ENCODE measurements around the gene CSNK1E.

Gene CSNK1E

GRCh38 chr22:38251341-38251692 lies 65.9 kb downstream of the CSNK1E start:
- H3K4me1 ChIP-seq (ENCODE audit: control insufficient read depth in 5 of 5, insufficient read depth in 5 of 5, low read length in 5 of 5) = peaks cover 12 to 44% (median 39%) of the 10 kb centered on the region in 5 donors
- H3K27me3 ChIP-seq (ENCODE audit: control insufficient read depth in 5 of 5, insufficient read depth in 4 of 5, low read length in 5 of 5) = no peaks in the 10 kb centered on the region
- peaks cover 0 to 16% (median 13%) of the 10 kb centered on the region in 5 donors for H3K36me3 ChIP-seq (ENCODE audit: control insufficient read depth in 5 of 5, insufficient read depth in 5 of 5, low read length in 5 of 5)
- peaks cover 0 to 2% (median 0%) of the 10 kb centered on the region in 5 donors for H3K9me3 ChIP-seq (ENCODE audit: control insufficient read depth in 5 of 5, low read length in 5 of 5)
- H3K4me3 ChIP-seq (ENCODE audit: low read depth in 1 of 5, low read length in 5 of 5) = no peak overlapping the region
- no peak overlapping the region for H3K27ac ChIP-seq (ENCODE audit: low read depth, low read length)
- H3K9ac ChIP-seq (ENCODE audit: low read length in 5 of 5) = no peak overlapping the region

- H3K27ac ChIP-seq (ENCODE audit: low read depth, low read length) = no peak overlapping the region
- H3K4me1 ChIP-seq (ENCODE audit: control insufficient read depth in 5 of 5, insufficient read depth in 5 of 5, low read length in 5 of 5) = peaks cover 12 to 47% (median 43%) of the 10 kb centered on the region in 5 donors
- H3K9ac ChIP-seq (ENCODE audit: low read length in 5 of 5) = no peak overlapping the region
These were observed 66.4 kb downstream of the CSNK1E start for GRCh38 chr22:38250643-38251340.

GRCh38 chr22:38249803-38250642 lies 67.2 kb downstream of the CSNK1E start:
- no peak overlapping the region for H3K9ac ChIP-seq (ENCODE audit: low read length in 5 of 5)
- H3K4me1 ChIP-seq (ENCODE audit: control insufficient read depth in 5 of 5, insufficient read depth in 5 of 5, low read length in 5 of 5) = peaks cover 12 to 47% (median 43%) of the 10 kb centered on the region in 5 donors
- no peak overlapping the region for H3K27ac ChIP-seq (ENCODE audit: low read depth, low read length)
- H3K9me3 ChIP-seq (ENCODE audit: control insufficient read depth in 5 of 5, low read length in 5 of 5) = peaks cover 0 to 2% (median 0%) of the 10 kb centered on the region in 5 donors
- H3K27me3 ChIP-seq (ENCODE audit: control insufficient read depth in 5 of 5, insufficient read depth in 4 of 5, low read length in 5 of 5) = no peaks in the 10 kb centered on the region
- no peak overlapping the region for H3K4me3 ChIP-seq (ENCODE audit: low read depth in 1 of 5, low read length in 5 of 5)
- H3K36me3 ChIP-seq (ENCODE audit: control insufficient read depth in 5 of 5, insufficient read depth in 5 of 5, low read length in 5 of 5) = peaks cover 0 to 27% (median 25%) of the 10 kb centered on the region in 5 donors

More at GRCh38 chr22:38250643-38251340, 66.4 kb downstream of the CSNK1E start:
- Histone ChIP-seq H3K4me3 (ENCODE audit: low read depth in 1 of 5, low read length in 5 of 5) (no peak overlapping the region), H3K27me3 (ENCODE audit: control insufficient read depth in 5 of 5, insufficient read depth in 4 of 5, low read length in 5 of 5) (no peaks in the 10 kb centered on the region), H3K9me3 (ENCODE audit: control insufficient read depth in 5 of 5, low read length in 5 of 5) (peaks cover 0 to 2% (median 0%) of the 10 kb centered on the region in 5 donors), H3K36me3 (ENCODE audit: control insufficient read depth in 5 of 5, insufficient read depth in 5 of 5, low read length in 5 of 5) (peaks cover 0 to 22% (median 19%) of the 10 kb centered on the region in 5 donors)

GRCh38 chr22:38249301-38249700 lies 67.9 kb downstream of the CSNK1E start:
- Histone ChIP-seq H3K27ac (ENCODE audit: low read depth, low read length) (no peak overlapping the region), H3K9me3 (ENCODE audit: control insufficient read depth in 5 of 5, low read length in 5 of 5) (peaks cover 0 to 2% (median 0%) of the 10 kb centered on the region in 5 donors), H3K9ac (ENCODE audit: low read length in 5 of 5) (no peak overlapping the region), H3K27me3 (ENCODE audit: control insufficient read depth in 5 of 5, insufficient read depth in 4 of 5, low read length in 5 of 5) (no peaks in the 10 kb centered on the region), H3K4me3 (ENCODE audit: low read depth in 1 of 5, low read length in 5 of 5) (no peak overlapping the region), H3K4me1 (ENCODE audit: control insufficient read depth in 5 of 5, insufficient read depth in 5 of 5, low read length in 5 of 5) (peaks cover 12 to 47% (median 43%) of the 10 kb centered on the region in 5 donors), H3K36me3 (ENCODE audit: control insufficient read depth in 5 of 5, insufficient read depth in 5 of 5, low read length in 5 of 5) (peaks cover 0 to 34% (median 32%) of the 10 kb centered on the region in 5 donors)

GRCh38 chr22:38248280-38248679 lies 69.0 kb downstream of the CSNK1E start:
- Histone ChIP-seq H3K27me3 (ENCODE audit: control insufficient read depth in 5 of 5, insufficient read depth in 4 of 5, low read length in 5 of 5) (no peaks in the 10 kb centered on the region), H3K4me1 (ENCODE audit: control insufficient read depth in 5 of 5, insufficient read depth in 5 of 5, low read length in 5 of 5) (peaks cover 12 to 53% (median 47%) of the 10 kb centered on the region in 5 donors), H3K27ac (ENCODE audit: low read depth, low read length) (no peak overlapping the region), H3K9ac (ENCODE audit: low read length in 5 of 5) (peak overlapping the region in 1 of 5 donors; percentile 14), H3K36me3 (ENCODE audit: control insufficient read depth in 5 of 5, insufficient read depth in 5 of 5, low read length in 5 of 5) (peaks cover 0 to 43% (median 39%) of the 10 kb centered on the region in 5 donors), H3K9me3 (ENCODE audit: control insufficient read depth in 5 of 5, low read length in 5 of 5) (peaks cover 0 to 2% (median 0%) of the 10 kb centered on the region in 5 donors), H3K4me3 (ENCODE audit: low read depth in 1 of 5, low read length in 5 of 5) (no peak overlapping the region)

GRCh38 chr22:38247713-38248112 lies 69.5 kb downstream of the CSNK1E start:
- Histone ChIP-seq H3K36me3 (ENCODE audit: control insufficient read depth in 5 of 5, insufficient read depth in 5 of 5, low read length in 5 of 5) (peaks cover 0 to 46% (median 39%) of the 10 kb centered on the region in 5 donors), H3K4me1 (ENCODE audit: control insufficient read depth in 5 of 5, insufficient read depth in 5 of 5, low read length in 5 of 5) (peaks cover 12 to 57% (median 51%) of the 10 kb centered on the region in 5 donors), H3K27ac (ENCODE audit: low read depth, low read length) (no peak overlapping the region), H3K9ac (ENCODE audit: low read length in 5 of 5) (peak overlapping the region in 1 of 5 donors; percentile 14), H3K27me3 (ENCODE audit: control insufficient read depth in 5 of 5, insufficient read depth in 4 of 5, low read length in 5 of 5) (no peaks in the 10 kb centered on the region), H3K4me3 (ENCODE audit: low read depth in 1 of 5, low read length in 5 of 5) (no peak overlapping the region), H3K9me3 (ENCODE audit: control insufficient read depth in 5 of 5, low read length in 5 of 5) (peaks cover 0 to 2% (median 0%) of the 10 kb centered on the region in 5 donors)

- Histone ChIP-seq H3K27me3 (ENCODE audit: control insufficient read depth in 5 of 5, insufficient read depth in 4 of 5, low read length in 5 of 5) (no peaks in the 10 kb centered on the region), H3K36me3 (ENCODE audit: control insufficient read depth in 5 of 5, insufficient read depth in 5 of 5, low read length in 5 of 5) (peaks cover 0 to 49% (median 39%) of the 10 kb centered on the region in 5 donors)
These were observed 70.5 kb downstream of the CSNK1E start for GRCh38 chr22:38246692-38247091.

GRCh38 chr22:38246046-38246658 lies 71.1 kb downstream of the CSNK1E start:
- peaks cover 12 to 54% (median 48%) of the 10 kb centered on the region in 5 donors for H3K4me1 ChIP-seq (ENCODE audit: control insufficient read depth in 5 of 5, insufficient read depth in 5 of 5, low read length in 5 of 5)
- peak overlapping the region; percentile 27 for H3K27ac ChIP-seq (ENCODE audit: low read depth, low read length)
- H3K36me3 ChIP-seq (ENCODE audit: control insufficient read depth in 5 of 5, insufficient read depth in 5 of 5, low read length in 5 of 5) = peaks cover 0 to 49% (median 39%) of the 10 kb centered on the region in 5 donors
- peak overlapping the region in 1 of 5 donors; percentile 16 for H3K4me3 ChIP-seq (ENCODE audit: low read depth in 1 of 5, low read length in 5 of 5)
- H3K27me3 ChIP-seq (ENCODE audit: control insufficient read depth in 5 of 5, insufficient read depth in 4 of 5, low read length in 5 of 5) = no peaks in the 10 kb centered on the region
- peaks cover 0 to 2% (median 0%) of the 10 kb centered on the region in 5 donors for H3K9me3 ChIP-seq (ENCODE audit: control insufficient read depth in 5 of 5, low read length in 5 of 5)
- H3K9ac ChIP-seq (ENCODE audit: low read length in 5 of 5) = peak overlapping the region in 1 of 5 donors; percentile 28

More at GRCh38 chr22:38246692-38247091, 70.5 kb downstream of the CSNK1E start:
- Histone ChIP-seq H3K9me3 (ENCODE audit: control insufficient read depth in 5 of 5, low read length in 5 of 5) (peaks cover 0 to 2% (median 0%) of the 10 kb centered on the region in 5 donors), H3K27ac (ENCODE audit: low read depth, low read length) (peak overlapping the region; percentile 27), H3K4me3 (ENCODE audit: low read depth in 1 of 5, low read length in 5 of 5) (peak overlapping the region in 1 of 5 donors; percentile 16), H3K9ac (ENCODE audit: low read length in 5 of 5) (peak overlapping the region in 1 of 5 donors; percentile 28), H3K4me1 (ENCODE audit: control insufficient read depth in 5 of 5, insufficient read depth in 5 of 5, low read length in 5 of 5) (peaks cover 12 to 59% (median 54%) of the 10 kb centered on the region in 5 donors)

GRCh38 chr22:38244106-38244505 lies 73.1 kb downstream of the CSNK1E start:
- H3K9me3 ChIP-seq (ENCODE audit: control insufficient read depth in 5 of 5, low read length in 5 of 5) = no peaks in the 10 kb centered on the region
- H3K4me1 ChIP-seq (ENCODE audit: control insufficient read depth in 5 of 5, insufficient read depth in 5 of 5, low read length in 5 of 5) = peaks cover 14 to 55% (median 51%) of the 10 kb centered on the region in 5 donors
- H3K27me3 ChIP-seq (ENCODE audit: control insufficient read depth in 5 of 5, insufficient read depth in 4 of 5, low read length in 5 of 5) = no peaks in the 10 kb centered on the region
- no peak overlapping the region for H3K27ac ChIP-seq (ENCODE audit: low read depth, low read length)
- no peak overlapping the region for H3K4me3 ChIP-seq (ENCODE audit: low read depth in 1 of 5, low read length in 5 of 5)
- peaks cover 0 to 49% (median 36%) of the 10 kb centered on the region in 5 donors for H3K36me3 ChIP-seq (ENCODE audit: control insufficient read depth in 5 of 5, insufficient read depth in 5 of 5, low read length in 5 of 5)
- H3K9ac ChIP-seq (ENCODE audit: low read length in 5 of 5) = no peak overlapping the region
